IMR-90 (cell line): Measurements from ENCODE around the gene TENM3. TPM values are rescaled to one million over a fixed set of nuclear protein-coding genes. Genes with fewer than 3 reads are reported as not detected.
"Not testable (repeated sequence)": the region's sequence is repeated elsewhere in the genome, so short reads cannot be mapped to it uniquely, and the experiment has no call there.

Experiments
- ATAC-seq: fragments of 200-7000 bp; cut with Tn5 transposase; 2 replicates; pipeline ENCODE4 v1.9.1; 2020; ENCODE audit warnings: low read depth, mild to moderate bottlenecking, moderate library complexity
- BruUV-seq: library from RNA; stranded (reverse); fragments of 400-500 nt; replicated peaks from 2 replicates; lab custom pipeline; 2021; lab: Mats Ljungman, UMichigan
- CTCF ChIA-PET: fragments of 300-600 bp; formaldehyde crosslinking; extraction: SDS; loops from one replicate; lab custom pipeline; 2021; ENCODE audit warnings: antibody characterized with exemption; lab: Yijun Ruan, JAX
- POLR2A ChIA-PET: fragments of 300-600 bp; sonication (Branson Sonifier 250); formaldehyde crosslinking; loops from one replicate; lab custom pipeline; 2022; ENCODE audit warnings: antibody characterized with exemption; ENCODE audit not compliant: unreplicated experiment; lab: Charles Lee
- DNase-seq: peaks from one replicate; pipeline ENCODE4 v3.0.0; 2013
- H2AFZ ChIP-seq: replicated peaks from 2 replicates; pipeline ENCODE3; 2013; ENCODE audit warnings: low read length, mild to moderate bottlenecking; ENCODE audit not compliant: poor library complexity
- H2AK5ac ChIP-seq: 2 replicates; pipeline ENCODE4 v1.6.1; 2013; ENCODE audit warnings: low read depth, low read length, inconsistent platforms
- H2AK9ac ChIP-seq: replicated peaks from 2 replicates; pipeline ENCODE3; 2013; ENCODE audit warnings: mild to moderate bottlenecking, low read depth, low read length, moderate library complexity; ENCODE audit not compliant: poor library complexity
- H2BK120ac ChIP-seq: 2 replicates; pipeline ENCODE4 v1.6.1; 2013; ENCODE audit warnings: low read depth, low read length, inconsistent platforms
- H2BK15ac ChIP-seq: 3 replicates; pipeline ENCODE4 v1.6.1; 2013; ENCODE audit warnings: low read depth, low read length, inconsistent platforms
- H2BK20ac ChIP-seq: 2 replicates; pipeline ENCODE4 v1.6.1; 2013; ENCODE audit warnings: low read depth, mild to moderate bottlenecking, inconsistent platforms, low read length, moderate library complexity
- H2BK5ac ChIP-seq: 2 replicates; pipeline ENCODE4 v1.6.1; 2013; ENCODE audit warnings: mild to moderate bottlenecking, low read depth, low read length, inconsistent platforms; ENCODE audit not compliant: poor library complexity, severe bottlenecking
- H3K14ac ChIP-seq: replicated peaks from 2 replicates; pipeline ENCODE4 v1.6.1; 2013; ENCODE audit warnings: low read depth, low read length, inconsistent platforms
- H3K18ac ChIP-seq: 2 replicates; pipeline ENCODE4 v1.6.1; 2013; ENCODE audit warnings: low read depth, low read length, control low read depth
- H3K23ac ChIP-seq: 2 replicates; pipeline ENCODE4 v1.6.1; 2013; ENCODE audit warnings: low read depth, low read length, inconsistent platforms
- H3K27ac ChIP-seq: 2 replicates; pipeline ENCODE4 v1.5.1; 2013; ENCODE audit warnings: mild to moderate bottlenecking, control low read depth, low read length; ENCODE audit not compliant: insufficient read depth
- H3K27me3 ChIP-seq: 2 replicates; pipeline ENCODE4 v1.6.1; 2013; ENCODE audit warnings: low read length; ENCODE audit not compliant: control insufficient read depth, insufficient read depth
- H3K36me3 ChIP-seq: 2 replicates; pipeline ENCODE4 v1.6.1; 2013; ENCODE audit warnings: low read length, mixed read lengths; ENCODE audit not compliant: control insufficient read depth, insufficient read depth
- H3K4ac ChIP-seq: 2 replicates; pipeline ENCODE4 v1.6.1; 2013; ENCODE audit warnings: low read depth, low read length, inconsistent platforms
- H3K4me1 ChIP-seq: 2 replicates; pipeline ENCODE4 v1.6.1; 2013; ENCODE audit warnings: low read length, mixed read lengths; ENCODE audit not compliant: control insufficient read depth, insufficient read depth
- H3K4me2 ChIP-seq: 2 replicates; pipeline ENCODE4 v1.6.1; 2013; ENCODE audit warnings: low read depth, mild to moderate bottlenecking, control low read depth, low read length, moderate library complexity
- H3K4me3 ChIP-seq: 2 replicates; pipeline ENCODE4 v1.5.1; 2013; ENCODE audit warnings: low read depth, mild to moderate bottlenecking, control low read depth, low read length, moderate library complexity; ENCODE audit not compliant: insufficient read depth
- H3K56ac ChIP-seq: 2 replicates; pipeline ENCODE4 v1.6.1; 2013; ENCODE audit warnings: low read length, inconsistent platforms; ENCODE audit not compliant: insufficient read depth; ENCODE audit errors: extremely low read depth
- H3K79me1 ChIP-seq, 2 experiments: 2 replicates each; pipeline ENCODE4 v1.6.1; 2013; ENCODE audit warnings: low read length in 2 of 2, inconsistent platforms in 1 of 2, low read depth in 1 of 2
- H3K9ac ChIP-seq: 2 replicates; pipeline ENCODE4 v1.6.1; 2013; ENCODE audit warnings: low read depth, low read length, control low read depth
- H3K9me1 ChIP-seq: 2 replicates; pipeline ENCODE4 v1.6.1; 2013; ENCODE audit warnings: low read length, inconsistent platforms; ENCODE audit not compliant: insufficient read depth
- H3K9me3 ChIP-seq: 2 replicates; pipeline ENCODE4 v1.6.1; 2013; ENCODE audit warnings: low read length; ENCODE audit not compliant: control insufficient read depth, insufficient read depth
- H4K20me1 ChIP-seq: 2 replicates; pipeline ENCODE4 v1.6.1; 2013; ENCODE audit warnings: low read length, inconsistent platforms; ENCODE audit not compliant: insufficient read depth
- H4K5ac ChIP-seq: 2 replicates; pipeline ENCODE4 v1.6.1; 2013; ENCODE audit warnings: mild to moderate bottlenecking, low read depth, low read length, control low read depth
- H4K8ac ChIP-seq, 2 experiments: 2 replicates each; pipeline ENCODE4 v1.6.1; 2013; ENCODE audit warnings: low read depth in 2 of 2, low read length in 2 of 2, control low read depth in 1 of 2, inconsistent platforms in 1 of 2
- H4K91ac ChIP-seq: 2 replicates; pipeline ENCODE4 v1.6.1; 2013; ENCODE audit warnings: low read depth, low read length, inconsistent platforms; ENCODE audit not compliant: insufficient read depth
- MXI1 ChIP-seq: IDR thresholded peaks from 2 replicates; pipeline ENCODE4 v1.6.1; 2012; ENCODE audit warnings: low read depth, mild to moderate bottlenecking, low read length, moderate library complexity, borderline replicate concordance
- WGBS, 2 experiments: methylation state at CpG; one replicate each; pipeline versions ENCODE4 v1.1.5 to v1.1.7; 2013; ENCODE audit warnings: missing lambda C conversion rate in 2 of 2; ENCODE audit not compliant: insufficient read length in 1 of 2; ENCODE audit errors: extremely low coverage in 2 of 2; 5-methylcytosine and 5-hydroxymethylcytosine counted together
- dilution Hi-C: fragments of 300-500 bp; cut with HindIII; formaldehyde crosslinking; loops from one replicate; pipeline ENCODE4 v1.14.3; 2018; ENCODE audit warnings: low sequenced_read_pairs; ENCODE audit not compliant: unreplicated experiment
- in situ Hi-C: fragments of 300-500 bp; cut with MboI; formaldehyde crosslinking; loops from 3 replicates; pipeline ENCODE4 v1.14.3; 2019; ENCODE audit warnings: low sequenced_read_pairs, inconsistent platforms, mixed read lengths
- intact Hi-C: fragments of 100-400 bp; cut with micrococcal nuclease; formaldehyde crosslinking; loops from 2 replicates; pipeline ENCODE4 v1.10.0; 2022
- polyA plus RNA-seq, 3 experiments: library from polyadenylated mRNA; depleted of rRNA; stranded (reverse); fragments of >200 nt; gene quantifications; 2 replicates each; pipeline ENCODE4 v1.2.3, GENCODE V29; 2012; ENCODE audit warnings: low replicate concordance in 1 of 3
- total RNA-seq: library from RNA; depleted of rRNA; stranded (reverse); fragments of >200 nt; gene quantifications from 2 replicates; pipeline ENCODE4 v1.2.3, GENCODE V29; 2012
- TF ChIP-seq, protein P1 (sequence below): conservative IDR thresholded peaks from 2 replicates; pipeline ENCODE4 v1.5.1; 2012; ENCODE audit warnings: mild to moderate bottlenecking, low read depth, low read length, improper control_type of control experiment

Gene TENM3
- total and polyA plus RNA-seq, 2 of the 4 experiments (the other 2 are of a cell fraction) = 29.9 to 173 TPM

- POLR2A ChIA-PET = no interaction called here
- in situ Hi-C loops = loop anchor here (25.0 kb wide), 2 partner anchors 1251 to 1676 kb away; no protein-coding TSS in a partner anchor
Measured at GRCh38 chr4:182812916-182813315, 569.7 kb downstream of the TENM3 start.

GRCh38 chr4:182814065-182814464 lies 570.9 kb downstream of the TENM3 start:
- H4K5ac ChIP-seq, H4K8ac ChIP-seq, H3K4me2 ChIP-seq, H2BK15ac ChIP-seq, intact Hi-C loops, H2BK5ac ChIP-seq, H3K4ac ChIP-seq, H3K4me1 ChIP-seq, ATAC-seq, H4K91ac ChIP-seq, H3K56ac ChIP-seq, H3K9me3 ChIP-seq, H3K4me3 ChIP-seq, H4K20me1 ChIP-seq, H2BK120ac ChIP-seq, H3K18ac ChIP-seq, H2BK20ac ChIP-seq, DNase-seq, H3K27me3 ChIP-seq, H2AFZ ChIP-seq, H3K9ac ChIP-seq, dilution Hi-C loops, H3K27ac ChIP-seq, H2AK9ac ChIP-seq, H2AK5ac ChIP-seq, POLR2A ChIA-PET, H3K36me3 ChIP-seq, H3K23ac ChIP-seq, H3K79me1 ChIP-seq, H3K9me1 ChIP-seq, H3K14ac ChIP-seq, CTCF ChIA-PET, BruUV-seq: not testable (repeated sequence)
- in situ Hi-C loops = loop anchor here (25.0 kb wide), 2 partner anchors 1252 to 1677 kb away; no protein-coding TSS in a partner anchor
- 94% methylated on average over 3 of the region's 9 CpGs; no CpG with 5 or more reads in 1 of the 2 experiments for WGBS, 2 experiments

More at GRCh38 chr4:182812916-182813315, 569.7 kb downstream of the TENM3 start:
- Histone ChIP-seq H3K27me3 (no peaks in the 10 kb centered on the region), H2BK120ac (no peak overlapping the region), H3K4me2 (no peak overlapping the region), H2AFZ (peak overlapping the region; percentile 21), H4K20me1 (no peaks in the 10 kb centered on the region), H3K36me3 (no peaks in the 10 kb centered on the region), H3K18ac (no peak overlapping the region), H4K5ac (no peak overlapping the region), H2AK9ac (no peak overlapping the region), H3K4me3 (no peak overlapping the region), H4K8ac (no peak overlapping the region), H3K9me1 (peaks cover 15% of the 10 kb centered on the region), H3K23ac (no peak overlapping the region), H3K27ac (no peak overlapping the region), H2BK20ac (no peak overlapping the region), H2BK5ac (peak overlapping the region; percentile 72), H3K14ac (no peak overlapping the region), H3K4me1 (no peaks in the 10 kb centered on the region), H3K9me3 (peaks cover 4% of the 10 kb centered on the region; the same call in 1 of the 2 replicates), H3K56ac (no peak overlapping the region), H2BK15ac (no peak overlapping the region), H4K91ac (no peak overlapping the region; the same call in 1 of the 2 replicates), H3K79me1 (0 out of 4 replicates have a peak, but pooled peaks cover 0 to 4% of the 10 kb centered on the region in 2 experiments), H3K9ac (no peak overlapping the region), H2AK5ac (0 out of 2 replicates have a peak overlapping the region, but pooled peaks have one; percentile 39), H3K4ac (no peak overlapping the region)
- WGBS, 2 experiments = no CpG with 5 or more reads among the region's 4 CpGs
- ATAC-seq (no peak), DNase-seq (no peak)
- CTCF ChIA-PET = no interaction called here
- no TSS peak for BruUV-seq
- intact Hi-C loops = no loop called here
- dilution Hi-C loops = no loop called here
- TF ChIP-seq, protein P1, sequence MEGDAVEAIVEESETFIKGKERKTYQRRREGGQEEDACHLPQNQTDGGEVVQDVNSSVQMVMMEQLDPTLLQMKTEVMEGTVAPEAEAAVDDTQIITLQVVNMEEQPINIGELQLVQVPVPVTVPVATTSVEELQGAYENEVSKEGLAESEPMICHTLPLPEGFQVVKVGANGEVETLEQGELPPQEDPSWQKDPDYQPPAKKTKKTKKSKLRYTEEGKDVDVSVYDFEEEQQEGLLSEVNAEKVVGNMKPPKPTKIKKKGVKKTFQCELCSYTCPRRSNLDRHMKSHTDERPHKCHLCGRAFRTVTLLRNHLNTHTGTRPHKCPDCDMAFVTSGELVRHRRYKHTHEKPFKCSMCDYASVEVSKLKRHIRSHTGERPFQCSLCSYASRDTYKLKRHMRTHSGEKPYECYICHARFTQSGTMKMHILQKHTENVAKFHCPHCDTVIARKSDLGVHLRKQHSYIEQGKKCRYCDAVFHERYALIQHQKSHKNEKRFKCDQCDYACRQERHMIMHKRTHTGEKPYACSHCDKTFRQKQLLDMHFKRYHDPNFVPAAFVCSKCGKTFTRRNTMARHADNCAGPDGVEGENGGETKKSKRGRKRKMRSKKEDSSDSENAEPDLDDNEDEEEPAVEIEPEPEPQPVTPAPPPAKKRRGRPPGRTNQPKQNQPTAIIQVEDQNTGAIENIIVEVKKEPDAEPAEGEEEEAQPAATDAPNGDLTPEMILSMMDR = no peak
- no peak for TF ChIP-seq MXI1
